Measurements from ENCODE around the gene WDR47.
"Not testable (repeated sequence)": the region's sequence is repeated elsewhere in the genome, so short reads cannot be mapped to it uniquely, and the experiment has no call there.

The WDR47 gene

DNA sequence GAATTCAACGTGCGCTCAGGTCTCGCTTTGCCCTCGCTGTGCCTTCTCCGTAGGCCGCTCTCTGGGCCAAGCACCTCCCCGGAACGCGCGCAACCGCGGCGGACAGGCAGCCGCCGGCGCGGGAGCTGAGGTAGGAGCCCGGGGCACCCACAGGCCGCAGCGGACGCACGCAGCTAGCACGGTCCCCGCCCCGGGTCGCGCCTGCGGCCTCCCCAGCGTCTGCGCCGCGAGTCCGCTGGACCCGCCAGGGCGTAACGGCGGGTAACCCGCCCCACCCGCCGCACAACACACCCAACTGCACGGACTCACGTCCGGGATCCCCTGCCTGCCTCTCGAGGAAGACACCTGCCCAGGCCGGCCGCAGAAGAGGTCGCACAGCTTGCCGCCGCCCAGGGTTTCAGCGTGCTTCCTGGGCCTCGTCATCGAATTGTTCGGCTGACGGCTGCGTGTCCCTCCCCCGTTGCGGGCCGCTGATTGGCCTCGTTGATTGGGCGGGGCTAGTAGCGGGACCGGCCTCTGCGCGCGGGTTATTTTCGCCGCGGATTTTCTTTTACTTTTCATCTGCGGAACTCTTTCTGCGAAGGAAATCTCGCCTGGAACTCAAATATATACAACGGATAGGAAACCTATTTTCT, 78.7 kb downstream of the WDR47 start, which contains the start of gene CLCC1:
Gene CLCC1 (minus strand): TSS at position 433 of the 635 bp plus-strand sequence. CDS start 13,047 bp downstream, outside the sequence.
- in situ Hi-C loops (cut with MboI; ENCODE audit: low sequenced_read_pairs) = no loop called here

DNA sequence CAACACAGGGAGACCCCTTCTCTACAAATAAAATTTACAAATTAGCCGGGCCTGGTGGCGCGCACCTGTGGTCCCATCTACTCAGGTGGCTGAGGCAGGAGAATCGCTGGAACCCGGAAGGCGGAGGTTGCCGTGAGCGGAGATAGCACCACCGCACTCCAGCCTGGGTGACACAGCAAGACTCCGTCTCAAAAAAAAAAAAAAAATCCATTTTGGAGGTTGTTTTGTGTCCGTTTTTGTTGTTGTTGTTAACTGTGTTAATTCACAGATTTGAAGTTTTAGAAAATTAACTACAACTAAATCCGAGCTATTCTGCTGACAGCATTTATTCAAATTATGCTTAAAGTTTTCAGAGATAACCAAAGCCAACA, 79.2 kb downstream of the WDR47 start:
- in situ Hi-C loops (cut with MboI; ENCODE audit: low sequenced_read_pairs) = no loop called here

DNA sequence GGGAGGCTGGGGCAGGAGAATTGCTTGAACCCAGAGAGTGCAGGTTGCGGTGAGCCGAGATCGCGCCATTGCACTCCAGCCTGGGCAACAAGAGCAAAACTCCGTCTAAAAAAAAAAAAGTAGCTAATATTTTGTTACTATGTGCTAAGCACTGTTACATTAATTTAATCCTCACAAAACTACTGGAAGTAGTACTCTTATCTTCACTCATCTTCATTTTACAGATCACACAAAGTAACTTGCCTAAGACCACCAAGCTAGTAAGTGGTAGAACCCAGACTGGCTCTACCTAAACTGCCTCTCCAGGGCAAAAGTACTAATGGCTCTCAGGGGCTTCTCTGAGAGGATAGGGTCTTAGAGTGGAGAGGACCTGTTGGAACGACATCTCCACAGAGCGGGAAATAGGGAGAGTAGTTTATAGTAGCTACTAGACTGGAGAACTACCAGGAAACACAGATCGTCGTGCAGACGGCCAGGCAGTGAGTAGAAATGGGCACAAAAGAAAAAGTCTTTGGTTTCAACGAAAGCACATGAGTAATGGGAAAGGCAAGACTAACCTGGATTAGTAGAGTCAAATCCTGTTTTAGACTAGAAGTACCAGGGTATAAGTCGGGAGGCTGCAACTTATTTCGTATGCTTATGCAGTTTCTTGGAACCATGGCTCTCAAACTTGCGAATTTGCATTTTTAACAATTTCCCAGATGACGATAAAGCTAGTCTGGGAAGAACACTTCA, 80.0 kb downstream of the WDR47 start:
- in situ Hi-C loops (cut with MboI; ENCODE audit: low sequenced_read_pairs) = no loop called here

DNA sequence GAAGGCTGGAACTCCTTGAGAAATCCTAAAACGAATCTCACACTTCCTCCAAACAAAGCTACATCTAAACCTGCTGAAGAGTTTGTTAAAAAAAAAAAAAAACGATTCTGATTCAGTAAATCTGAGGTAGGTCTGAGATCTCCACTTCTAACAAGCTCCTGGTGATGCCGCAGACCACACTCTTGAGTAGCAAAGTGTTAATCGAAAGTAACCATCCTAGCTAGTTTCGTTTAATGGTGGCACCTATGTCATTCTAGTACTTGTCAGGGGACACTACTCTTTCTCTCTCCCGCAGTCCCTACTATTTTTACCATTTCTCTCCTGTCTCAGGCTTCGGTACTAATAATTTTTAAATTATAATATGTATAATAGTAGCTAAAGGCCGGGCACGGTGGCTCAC, 80.7 kb downstream of the WDR47 start:
- in situ Hi-C loops (cut with MboI; ENCODE audit: low sequenced_read_pairs) = no loop called here

DNA sequence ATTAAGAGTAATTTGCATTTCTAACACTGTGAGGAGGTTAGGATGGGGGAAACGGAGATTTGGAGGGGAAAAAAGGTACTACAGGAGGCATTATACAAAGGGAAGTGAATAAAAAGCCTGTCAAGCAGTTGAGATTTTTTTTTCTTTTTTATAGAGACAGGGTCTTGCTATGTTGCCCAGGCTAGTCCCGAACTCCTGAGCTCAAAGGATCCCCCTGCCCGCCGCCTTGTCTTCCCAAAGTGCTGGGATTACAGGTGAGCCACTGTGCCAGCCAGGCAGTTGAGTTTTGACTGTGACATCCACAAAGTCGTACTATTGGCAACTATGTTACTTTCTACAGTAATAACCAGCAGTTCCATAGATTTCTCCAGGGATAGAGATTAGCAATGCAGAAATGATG, 81.2 kb downstream of the WDR47 start:
- in situ Hi-C loops (cut with MboI; ENCODE audit: low sequenced_read_pairs) = no loop called here

DNA sequence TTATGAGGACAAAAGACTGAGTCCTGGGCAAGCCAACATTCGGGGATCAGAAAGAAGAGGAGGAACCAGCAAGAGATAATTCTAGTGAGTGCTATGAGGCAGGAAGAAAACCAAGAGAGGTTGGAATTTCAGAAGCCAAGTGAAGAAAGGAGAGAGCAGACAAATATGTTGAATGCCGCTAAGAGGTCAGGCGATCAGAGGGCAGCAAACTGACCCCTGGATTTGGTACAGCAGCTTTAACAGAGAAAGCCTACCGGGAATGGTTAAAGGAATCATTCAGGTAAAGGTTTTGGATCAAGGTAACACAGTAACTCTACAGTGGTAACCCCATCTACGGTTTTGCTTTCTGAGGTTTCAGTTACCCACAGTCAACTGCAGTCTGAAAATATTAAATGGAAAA, 84.0 kb downstream of the WDR47 start:
- in situ Hi-C loops (cut with MboI; ENCODE audit: low sequenced_read_pairs) = no loop called here

DNA sequence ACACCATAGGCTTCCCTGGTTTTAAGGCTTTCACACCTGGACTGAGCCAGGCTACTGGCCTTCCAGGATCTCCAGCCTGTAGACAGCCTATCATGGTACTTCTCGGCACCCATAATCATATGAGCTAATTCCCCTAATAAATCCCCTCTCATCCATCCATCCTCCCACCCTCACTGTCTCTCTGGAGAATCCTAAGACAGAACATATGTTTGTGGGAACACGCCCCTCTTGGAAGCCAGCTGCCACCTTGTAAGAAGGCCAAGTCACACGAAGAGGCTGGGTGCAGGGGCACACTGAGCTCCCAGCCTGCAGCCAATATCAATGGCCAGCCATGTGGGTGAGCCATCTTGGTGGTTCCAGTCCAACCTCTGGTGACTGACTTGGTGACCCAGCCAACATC, 86.0 kb downstream of the WDR47 start:
- in situ Hi-C loops (cut with MboI; ENCODE audit: low sequenced_read_pairs) = no loop called here

DNA sequence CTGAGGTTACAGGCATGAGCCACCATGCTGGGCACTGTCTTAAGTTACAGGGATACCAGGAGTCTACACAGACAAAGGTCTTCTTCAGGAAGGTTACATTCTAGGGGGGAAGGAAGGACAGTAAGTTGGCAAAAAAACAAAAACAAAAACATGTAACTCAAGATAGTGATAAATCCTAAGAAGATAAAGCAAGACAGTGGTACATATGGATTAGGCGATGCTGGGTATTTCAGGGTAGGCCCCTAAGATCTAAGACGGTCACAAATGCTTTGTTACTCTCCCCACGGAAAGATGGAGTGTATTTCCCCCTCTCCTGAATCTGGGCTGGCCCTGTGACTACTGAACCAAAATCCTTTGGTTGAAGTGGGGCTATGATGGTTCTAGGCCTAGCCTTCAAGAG, 86.8 kb downstream of the WDR47 start:
- in situ Hi-C loops (cut with MboI; ENCODE audit: low sequenced_read_pairs) = no loop called here

DNA sequence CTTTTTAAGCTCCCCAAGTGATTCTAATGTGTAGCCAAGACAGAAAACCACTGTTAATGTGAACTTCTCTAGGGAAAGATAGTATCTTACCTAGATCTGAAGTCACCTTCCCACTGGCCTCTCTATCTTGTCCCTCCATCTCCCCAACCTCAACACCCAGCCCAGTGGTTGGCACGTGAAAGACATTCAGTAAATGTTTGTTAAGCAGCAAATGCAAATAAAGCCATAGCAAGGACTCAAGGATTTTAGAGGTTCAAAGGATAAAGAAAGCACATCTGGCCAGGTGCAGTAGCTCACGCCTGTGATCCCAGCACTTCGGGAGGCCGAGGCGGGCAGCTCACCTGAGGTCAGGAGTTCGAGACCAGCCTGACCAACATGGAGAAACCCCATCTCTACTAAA, 88.5 kb downstream of the WDR47 start:
- in situ Hi-C loops (cut with MboI; ENCODE audit: low sequenced_read_pairs) = no loop called here

DNA sequence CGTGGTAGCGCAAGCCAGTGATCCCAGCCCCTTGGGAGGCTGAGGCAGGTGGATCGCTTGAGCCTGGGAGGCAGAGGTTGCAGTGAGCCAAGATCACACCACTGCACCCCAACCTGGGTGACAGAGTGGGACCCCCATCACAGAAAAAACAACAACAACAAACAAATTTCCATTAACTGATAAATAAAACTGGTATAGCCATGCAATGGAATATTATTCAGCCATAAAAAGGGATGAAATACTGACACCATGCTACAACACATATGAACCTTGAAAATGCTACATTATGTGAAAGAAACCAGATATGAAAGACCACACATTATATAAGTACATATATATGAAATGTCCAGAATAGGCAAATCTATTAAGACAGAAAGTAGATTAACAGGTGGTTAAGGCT, 90.7 kb downstream of the WDR47 start:
- in situ Hi-C loops (cut with MboI; ENCODE audit: low sequenced_read_pairs) = no loop called here

DNA sequence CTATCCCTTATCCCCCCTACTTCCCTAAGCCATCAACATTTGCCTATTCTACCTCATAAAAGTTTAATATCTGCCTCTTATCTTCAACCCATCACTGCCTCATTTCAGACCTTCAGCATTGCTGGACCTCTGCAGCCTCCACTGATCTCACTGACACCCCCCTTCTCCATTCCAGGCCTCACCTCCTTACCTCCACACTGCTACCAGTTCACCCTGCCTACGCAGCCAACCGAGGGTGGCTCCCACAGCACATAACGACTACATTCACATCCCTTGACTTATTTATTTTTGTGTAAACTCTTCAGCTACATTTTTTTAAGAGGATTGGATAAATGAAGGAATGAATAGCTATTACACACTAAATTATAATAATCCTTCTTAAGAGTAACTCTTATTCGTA, 92.9 kb downstream of the WDR47 start:
- in situ Hi-C loops (cut with MboI; ENCODE audit: low sequenced_read_pairs) = no loop called here

DNA sequence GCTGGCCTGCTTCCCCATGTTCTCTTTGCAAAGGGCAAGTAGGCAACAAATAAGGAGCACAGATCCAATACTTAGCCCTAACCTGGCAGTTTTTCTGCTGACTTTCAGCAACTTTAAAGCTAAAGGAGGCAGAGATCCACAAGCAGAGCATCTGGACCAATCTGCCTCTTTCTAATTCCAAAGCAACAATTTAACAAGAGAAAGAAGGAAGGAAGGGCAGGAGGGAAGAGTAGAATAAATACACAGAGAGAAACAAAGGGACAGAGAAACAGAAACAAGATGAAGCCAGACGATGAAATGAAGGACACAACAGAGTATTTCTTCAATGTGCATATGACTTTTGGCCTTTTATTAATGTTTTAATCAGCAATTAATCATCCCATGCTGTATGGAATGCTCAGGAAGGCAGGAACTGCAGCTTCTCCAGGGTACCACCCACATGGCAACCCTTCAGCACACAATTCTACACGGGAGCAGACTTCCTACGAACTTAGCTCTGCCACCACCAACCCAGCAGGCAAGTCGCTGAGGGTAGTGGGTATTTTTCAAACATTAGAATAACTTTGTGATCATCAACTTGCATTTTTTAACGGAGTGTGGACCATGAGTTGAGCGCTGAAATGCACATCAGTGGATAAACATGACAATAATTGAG, 93.9 kb downstream of the WDR47 start:
- in situ Hi-C loops (cut with MboI; ENCODE audit: low sequenced_read_pairs) = no loop called here

DNA sequence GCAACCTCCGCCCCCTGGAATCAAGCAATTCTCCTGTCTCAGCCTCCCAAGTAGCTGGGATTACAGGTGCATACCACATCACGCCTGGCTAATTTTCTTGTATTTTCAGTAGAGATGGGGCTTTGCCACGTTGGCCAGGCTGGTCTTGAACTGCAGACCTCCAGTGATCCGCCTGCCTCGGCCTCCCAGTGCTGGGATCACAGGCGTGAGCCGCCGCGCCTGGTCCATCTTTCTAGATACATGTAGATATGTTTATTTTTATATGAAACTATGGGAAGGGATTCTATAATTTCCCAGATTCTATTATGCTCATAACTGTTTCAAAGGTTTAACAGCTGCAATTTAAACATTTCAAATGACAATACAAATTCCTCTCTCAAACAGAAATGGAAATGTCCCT, 105.7 kb downstream of the WDR47 start:
- in situ Hi-C loops (cut with MboI; ENCODE audit: low sequenced_read_pairs) = no loop called here

DNA sequence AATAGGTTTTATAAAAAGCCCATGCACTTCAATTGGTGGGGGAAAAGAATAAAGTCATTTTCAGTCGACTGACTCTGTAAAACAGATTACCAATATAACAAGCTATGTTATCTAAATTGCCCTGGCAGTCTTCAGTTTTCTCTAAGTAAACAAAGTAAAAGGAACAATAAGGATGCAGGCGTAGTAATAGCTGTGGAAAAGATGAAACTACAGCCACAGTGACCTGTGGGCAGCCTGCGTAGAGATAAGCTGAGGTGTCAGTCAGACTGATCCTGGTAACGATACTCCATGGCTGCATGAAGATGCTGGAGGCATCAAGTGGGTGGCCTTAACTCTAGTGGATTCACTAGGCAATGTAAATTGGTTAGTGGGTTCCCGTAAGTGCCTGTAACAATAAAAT, 108.0 kb downstream of the WDR47 start:
- in situ Hi-C loops (cut with MboI; ENCODE audit: low sequenced_read_pairs) = no loop called here

DNA sequence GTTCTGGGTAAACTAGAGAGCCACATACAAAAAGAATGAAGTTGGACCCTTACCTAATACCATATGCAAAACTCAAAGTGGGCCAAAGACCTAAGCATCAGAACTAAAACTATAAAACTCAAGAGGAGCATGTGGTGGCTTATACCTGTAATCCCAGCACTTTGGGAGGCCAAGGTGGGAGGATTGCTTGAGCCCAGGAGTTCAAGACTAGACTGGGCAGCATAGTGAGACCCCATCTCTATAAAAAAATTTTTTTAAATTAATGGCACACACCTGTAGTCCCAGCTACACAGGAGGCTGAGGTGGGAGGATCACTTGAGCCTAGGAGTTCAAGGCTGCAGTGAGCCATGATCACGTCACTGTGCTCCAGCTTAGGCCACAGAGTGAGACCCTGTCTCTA, 114.3 kb downstream of the WDR47 start:
- in situ Hi-C loops (cut with MboI; ENCODE audit: low sequenced_read_pairs) = not testable (repeated sequence)

DNA sequence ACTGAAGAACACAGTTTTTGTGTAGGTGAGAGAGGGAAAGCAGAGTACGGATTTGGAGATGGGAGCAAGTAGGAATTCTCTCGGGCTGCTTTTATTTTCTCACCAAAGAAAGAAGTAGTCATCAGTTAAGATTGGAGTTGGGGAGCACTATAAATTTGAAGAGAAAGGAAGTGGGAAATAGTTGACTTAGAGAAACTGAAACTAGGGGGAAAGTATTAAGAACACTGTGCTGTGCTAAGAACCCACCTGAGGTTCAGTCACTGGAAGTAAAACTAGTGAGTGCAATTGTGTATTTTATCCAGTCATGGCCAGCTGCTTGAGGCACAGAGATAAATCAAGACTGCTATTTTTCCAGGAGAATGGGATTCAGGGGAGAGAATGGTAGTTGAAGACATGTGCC, 116.0 kb downstream of the WDR47 start:
- in situ Hi-C loops (cut with MboI; ENCODE audit: low sequenced_read_pairs) = no loop called here

All from HL-60/S4 treated with retinoic acid at 250 ng/mL for 4 days and 3 days (cell line).